ENCODE measurements around the gene GLCE. TPM values are rescaled to one million over a fixed set of nuclear protein-coding genes. Genes with fewer than 3 reads are reported as not detected.
A peak's percentile ranks its signal among the peaks of the same experiment; 100 is the strongest.

Gene GLCE
- total and polyA plus RNA-seq, 9 of the 15 experiments (the other 6 are each of a cell fraction or from before 2014, with no cell fraction given): 4.6 to 12.3 (median 10.6) TPM

DNA sequence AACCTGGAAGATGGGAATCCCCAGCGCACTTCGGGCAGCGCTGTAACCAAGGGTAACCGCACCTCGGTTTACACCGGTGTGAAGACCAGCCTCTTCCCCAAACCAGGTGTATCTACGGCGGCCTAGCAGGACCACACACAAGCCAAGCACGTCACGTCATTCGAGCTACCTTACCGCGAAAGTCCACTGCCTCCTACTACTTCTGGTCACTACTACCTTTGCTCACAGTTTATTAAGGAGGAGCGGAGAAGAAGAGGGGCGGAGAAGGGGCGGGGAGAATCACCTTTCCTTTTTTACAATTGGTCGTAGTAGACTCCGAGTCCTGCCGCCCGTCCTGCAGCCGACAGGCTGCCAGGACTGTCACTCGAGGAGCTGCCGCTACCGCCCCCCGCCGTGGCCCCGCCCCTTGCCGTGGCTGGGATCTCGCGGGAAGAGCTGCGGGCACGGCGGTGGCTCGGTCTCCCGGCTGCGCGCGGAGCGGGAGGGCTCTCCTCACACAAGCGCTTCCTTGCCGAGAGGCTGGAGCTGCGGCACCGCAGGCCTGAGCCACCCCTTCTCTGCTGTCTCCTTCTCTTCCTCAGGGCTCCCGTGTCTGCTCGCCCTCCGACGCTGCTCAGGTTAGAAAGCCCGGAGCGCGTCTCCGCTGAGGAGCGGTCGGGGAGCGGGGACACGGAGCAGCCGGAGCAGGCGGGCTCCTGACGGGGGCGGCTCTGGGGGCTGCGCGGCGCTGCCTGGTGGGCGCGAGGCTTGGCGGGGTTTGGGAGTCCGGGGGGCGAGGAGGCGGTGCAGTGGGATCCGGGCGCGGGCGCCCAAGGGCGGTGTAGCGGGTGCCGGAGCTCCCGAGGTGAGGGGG, at the start of gene GLCE (continued):
- TF ChIP-seq BRCA1 (IDR thresholded peaks at IDR 0.05) (no peak), BRCA1 (CRISPR knock-in tag; IDR thresholded peaks at IDR 0.05) (no peak), CAMTA2 (CRISPR knock-in tag; conservative IDR thresholded peaks at IDR 0.05) (no peak), ZNF717 (CRISPR knock-in tag; IDR thresholded peaks at IDR 0.05) (no peak), KDM1A (IDR thresholded peaks at IDR 0.05) (no peak), SMAD1 (IDR thresholded peaks at IDR 0.05; ENCODE audit: low read depth, low read length, partially characterized antibody) (peak; percentile 35), NFIX (CRISPR knock-in tag; IDR thresholded peaks at IDR 0.05; ENCODE audit: low read depth) (no peak), NEUROD1 (IDR thresholded peaks at IDR 0.05; ENCODE audit: borderline replicate concordance, low read depth, low read length, partially characterized antibody) (peak; percentile 20), CBX8 (IDR thresholded peaks at IDR 0.05; ENCODE audit: borderline replicate concordance, extremely low read depth, low read depth, low read length, poor library complexity, severe bottlenecking) (no peak), ZNF311 (CRISPR knock-in tag; IDR thresholded peaks at IDR 0.05) (no peak), PTTG1 (tag; IDR thresholded peaks at IDR 0.05; ENCODE audit: low read depth) (no peak), NR2C2 (CRISPR knock-in tag; IDR thresholded peaks at IDR 0.05) (no peak), NR2C2 (tag; IDR thresholded peaks at IDR 0.05) (no peak), STAT5B (CRISPR knock-in tag; IDR thresholded peaks at IDR 0.05) (no peak), RBM25 (IDR thresholded peaks at IDR 0.05; ENCODE audit: low read depth, low read length, severe bottlenecking) (peak; percentile 99), MAFK (IDR thresholded peaks at IDR 0.05; ENCODE audit: low read length) (no peak), RBM17 (IDR thresholded peaks at IDR 0.05; ENCODE audit: borderline replicate concordance, low read depth, low read length) (no peak), GABPB2 (CRISPR knock-in tag; conservative IDR thresholded peaks at IDR 0.05) (no peak), POLR2AphosphoS5 (IDR thresholded peaks at IDR 0.05; ENCODE audit: control insufficient read depth, insufficient read depth, low read depth, low read length) (peak; percentile 54; the same call in 1 of the 2 replicates), MYBL2 (IDR thresholded peaks at IDR 0.05; ENCODE audit: low read depth) (no peak), MYBL2 (CRISPR knock-in tag; IDR thresholded peaks at IDR 0.05; ENCODE audit: borderline replicate concordance) (no peak), ZNF124 (CRISPR knock-in tag; IDR thresholded peaks at IDR 0.05) (no peak), ESRRA (IDR thresholded peaks at IDR 0.05; ENCODE audit: borderline replicate concordance, low read depth) (0 out of 2 replicates have a peak, but pooled peaks have one; percentile 11), ZNF143 (CRISPR knock-in tag; IDR thresholded peaks at IDR 0.05) (no peak), PRMT5 (CRISPR knock-in tag; IDR thresholded peaks at IDR 0.05) (no peak)
- TF ChIP-seq, protein P1, sequence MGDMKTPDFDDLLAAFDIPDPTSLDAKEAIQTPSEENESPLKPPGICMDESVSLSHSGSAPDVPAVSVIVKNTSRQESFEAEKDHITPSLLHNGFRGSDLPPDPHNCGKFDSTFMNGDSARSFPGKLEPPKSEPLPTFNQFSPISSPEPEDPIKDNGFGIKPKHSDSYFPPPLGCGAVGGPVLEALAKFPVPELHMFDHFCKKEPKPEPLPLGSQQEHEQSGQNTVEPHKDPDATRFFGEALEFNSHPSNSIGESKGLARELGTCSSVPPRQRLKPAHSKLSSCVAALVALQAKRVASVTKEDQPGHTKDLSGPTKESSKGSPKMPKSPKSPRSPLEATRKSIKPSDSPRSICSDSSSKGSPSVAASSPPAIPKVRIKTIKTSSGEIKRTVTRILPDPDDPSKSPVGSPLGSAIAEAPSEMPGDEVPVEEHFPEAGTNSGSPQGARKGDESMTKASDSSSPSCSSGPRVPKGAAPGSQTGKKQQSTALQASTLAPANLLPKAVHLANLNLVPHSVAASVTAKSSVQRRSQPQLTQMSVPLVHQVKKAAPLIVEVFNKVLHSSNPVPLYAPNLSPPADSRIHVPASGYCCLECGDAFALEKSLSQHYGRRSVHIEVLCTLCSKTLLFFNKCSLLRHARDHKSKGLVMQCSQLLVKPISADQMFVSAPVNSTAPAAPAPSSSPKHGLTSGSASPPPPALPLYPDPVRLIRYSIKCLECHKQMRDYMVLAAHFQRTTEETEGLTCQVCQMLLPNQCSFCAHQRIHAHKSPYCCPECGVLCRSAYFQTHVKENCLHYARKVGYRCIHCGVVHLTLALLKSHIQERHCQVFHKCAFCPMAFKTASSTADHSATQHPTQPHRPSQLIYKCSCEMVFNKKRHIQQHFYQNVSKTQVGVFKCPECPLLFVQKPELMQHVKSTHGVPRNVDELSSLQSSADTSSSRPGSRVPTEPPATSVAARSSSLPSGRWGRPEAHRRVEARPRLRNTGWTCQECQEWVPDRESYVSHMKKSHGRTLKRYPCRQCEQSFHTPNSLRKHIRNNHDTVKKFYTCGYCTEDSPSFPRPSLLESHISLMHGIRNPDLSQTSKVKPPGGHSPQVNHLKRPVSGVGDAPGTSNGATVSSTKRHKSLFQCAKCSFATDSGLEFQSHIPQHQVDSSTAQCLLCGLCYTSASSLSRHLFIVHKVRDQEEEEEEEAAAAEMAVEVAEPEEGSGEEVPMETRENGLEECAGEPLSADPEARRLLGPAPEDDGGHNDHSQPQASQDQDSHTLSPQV (IDR thresholded peaks at IDR 0.05): no peak
